ENCODE results near the gene EXOG.

Gene EXOG

DNA sequence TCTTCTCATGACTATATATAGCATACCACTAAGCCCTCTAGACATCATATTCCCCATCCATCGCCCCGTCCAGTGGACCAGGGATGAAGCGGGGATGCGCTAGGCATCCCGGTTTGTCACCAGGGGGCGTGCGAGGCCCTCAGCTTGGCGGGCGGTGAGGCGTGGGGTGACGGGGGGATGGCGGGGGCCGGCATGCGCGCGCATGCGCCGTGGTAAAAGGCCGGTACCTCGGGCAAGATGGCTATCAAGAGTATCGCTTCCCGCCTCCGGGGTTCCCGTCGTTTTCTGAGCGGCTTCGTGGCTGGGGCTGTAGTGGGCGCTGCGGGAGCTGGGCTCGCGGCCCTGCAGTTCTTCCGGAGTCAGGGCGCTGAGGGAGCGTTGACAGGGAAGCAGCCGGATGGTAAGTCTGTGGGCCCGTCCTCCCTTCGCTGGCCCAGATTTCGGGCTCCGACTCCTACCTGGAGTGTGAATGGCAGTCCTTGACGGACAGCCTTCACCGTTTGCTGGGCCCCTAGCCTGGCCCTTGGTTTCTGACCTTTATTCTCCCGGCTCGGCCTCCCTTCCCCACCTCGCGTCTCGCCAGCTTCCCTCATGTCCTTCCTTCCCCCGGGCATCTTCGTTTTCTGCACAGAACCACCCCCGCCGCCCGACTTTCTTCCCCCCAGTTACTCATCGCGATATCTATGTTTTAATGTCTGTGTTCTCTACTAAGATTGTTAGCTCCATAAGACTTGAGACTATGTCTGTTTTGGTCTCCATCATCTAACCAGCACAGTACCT is at the start of gene EXOG:
EXOG (plus strand) TSS at position 210 of the 780 bp plus-strand sequence; CDS start at position 238, 28 bp downstream.
- peak; percentile 90 for DNase-seq (ENCODE audit: low read depth)

- DNase-seq (ENCODE audit: low read depth), result no peak
These were observed 49.3 kb upstream of the EXOG start for GRCh38 chr3:38446812-38447211.

DNA sequence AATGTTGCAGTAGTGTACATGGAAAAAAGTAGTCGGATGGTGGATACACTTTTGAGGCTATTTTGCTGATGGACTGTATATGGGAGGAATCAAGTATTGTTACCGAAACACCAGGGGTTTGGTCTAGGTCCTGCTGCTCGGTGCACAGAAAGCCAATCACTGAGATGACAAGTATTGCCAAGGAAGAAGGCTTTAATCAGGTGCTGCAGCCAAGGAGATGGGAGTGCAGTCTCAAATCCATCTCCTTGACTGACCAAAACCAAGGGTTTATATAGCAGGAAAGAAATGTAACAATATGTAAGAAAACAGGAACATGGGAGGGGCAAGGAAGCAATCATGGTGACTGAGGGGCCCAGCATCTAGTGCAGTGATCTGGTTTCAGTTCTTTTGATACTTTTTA is 45.3 kb upstream of the EXOG start:
- DNase-seq (ENCODE audit: low read depth), result no peak

GRCh38 chr3:38453075-38453912 is 42.8 kb upstream of the EXOG start, which contains the start of gene ACVR2B:
TSS of gene ACVR2B (plus strand) at chr3:38453890. CDS start at chr3:38454323, 433 bp downstream.
- peak; percentile 42 for DNase-seq (ENCODE audit: low read depth)

DNA sequence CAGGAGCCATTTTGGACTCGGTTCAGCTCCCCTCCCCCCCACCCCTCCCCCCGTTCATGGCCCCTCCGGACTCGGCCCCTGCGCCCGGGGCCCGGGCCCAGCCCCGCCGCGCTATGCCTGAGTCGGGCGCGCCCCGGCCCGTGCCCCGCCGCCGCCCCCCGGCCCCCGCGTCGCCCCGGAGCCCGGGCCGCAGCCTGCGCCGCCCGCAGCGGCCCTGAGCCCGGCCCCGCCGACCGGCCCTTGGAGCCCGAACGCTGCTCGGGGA is 42.3 kb upstream of the EXOG start:
- DNase-seq (ENCODE audit: low read depth), result no peak

DNA sequence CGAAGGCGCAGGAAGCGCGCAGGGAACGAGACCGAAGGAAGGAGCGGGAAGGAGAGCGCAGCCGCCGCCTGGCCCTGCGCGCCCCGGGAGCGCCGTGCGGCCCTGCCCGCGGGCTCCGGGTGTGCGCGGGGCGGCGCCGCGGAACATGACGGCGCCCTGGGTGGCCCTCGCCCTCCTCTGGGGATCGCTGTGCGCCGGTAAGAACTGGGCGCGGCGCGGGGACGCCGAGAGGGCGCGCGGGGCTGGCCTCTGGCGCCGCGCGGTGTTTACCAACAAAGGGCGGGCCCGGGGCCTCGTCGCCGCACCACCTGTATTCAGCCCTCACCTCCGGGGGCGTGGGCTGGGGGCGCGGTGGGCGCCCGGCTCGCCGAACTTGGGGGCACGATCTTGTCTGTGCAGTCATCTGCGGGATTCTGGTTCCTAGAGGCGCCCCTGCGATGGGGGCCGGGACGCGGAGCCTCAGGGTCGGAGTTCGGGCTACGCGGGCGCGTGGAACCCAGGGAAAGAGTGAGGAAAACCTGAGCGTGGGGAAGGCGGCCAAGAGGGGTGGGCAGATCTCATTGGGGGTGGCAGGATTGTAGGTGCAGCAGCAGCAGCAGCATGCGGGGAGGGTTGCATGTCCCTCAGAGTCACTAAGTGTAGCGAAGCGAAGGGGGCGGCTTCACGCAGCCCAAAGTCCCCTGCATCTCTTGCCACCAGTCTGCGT is 41.8 kb upstream of the EXOG start:
- DNase-seq (ENCODE audit: low read depth), result no peak

GRCh38 chr3:38454884-38455638 is 41.1 kb upstream of the EXOG start:
- DNase-seq (ENCODE audit: low read depth), result no peak

DNA sequence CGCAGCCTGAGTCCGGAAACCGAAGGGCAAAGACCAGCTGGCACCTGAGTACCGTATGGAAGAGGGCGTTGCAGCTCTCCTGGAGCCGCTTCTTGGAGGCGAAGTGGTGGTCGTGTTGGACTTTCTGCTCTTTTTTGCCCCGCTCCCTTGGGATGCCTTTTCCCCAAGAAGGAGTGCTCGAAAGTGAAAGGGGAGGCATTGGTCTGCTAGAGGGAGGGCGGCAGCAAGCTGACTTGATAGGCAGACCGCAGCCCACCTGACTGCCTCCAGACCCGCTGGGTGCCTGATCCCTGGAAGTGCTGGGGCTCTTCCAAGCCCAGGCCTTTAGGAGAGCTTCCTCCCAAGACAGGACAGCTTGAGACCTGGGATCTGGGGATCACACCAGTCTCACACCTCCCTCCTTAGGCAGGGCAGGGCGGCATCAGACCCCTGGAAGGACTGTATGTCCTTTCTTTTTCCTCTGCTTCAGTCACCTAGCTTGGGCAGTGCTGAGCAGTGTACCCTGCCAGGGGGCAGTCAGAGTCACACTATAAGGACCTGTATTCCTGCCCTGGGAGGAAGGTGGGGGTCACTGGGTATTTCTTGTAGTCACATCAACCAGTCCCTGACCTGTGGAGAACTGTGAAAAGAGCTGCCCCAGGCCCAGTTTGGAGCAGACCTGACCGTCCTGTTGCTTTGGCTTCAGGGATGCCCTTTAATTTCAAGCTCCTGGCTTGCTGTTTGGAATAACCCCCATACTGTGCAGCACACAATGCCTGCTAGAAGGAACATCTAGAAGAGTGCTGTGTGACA is 40.3 kb upstream of the EXOG start:
- DNase-seq (ENCODE audit: low read depth), result no peak

DNA sequence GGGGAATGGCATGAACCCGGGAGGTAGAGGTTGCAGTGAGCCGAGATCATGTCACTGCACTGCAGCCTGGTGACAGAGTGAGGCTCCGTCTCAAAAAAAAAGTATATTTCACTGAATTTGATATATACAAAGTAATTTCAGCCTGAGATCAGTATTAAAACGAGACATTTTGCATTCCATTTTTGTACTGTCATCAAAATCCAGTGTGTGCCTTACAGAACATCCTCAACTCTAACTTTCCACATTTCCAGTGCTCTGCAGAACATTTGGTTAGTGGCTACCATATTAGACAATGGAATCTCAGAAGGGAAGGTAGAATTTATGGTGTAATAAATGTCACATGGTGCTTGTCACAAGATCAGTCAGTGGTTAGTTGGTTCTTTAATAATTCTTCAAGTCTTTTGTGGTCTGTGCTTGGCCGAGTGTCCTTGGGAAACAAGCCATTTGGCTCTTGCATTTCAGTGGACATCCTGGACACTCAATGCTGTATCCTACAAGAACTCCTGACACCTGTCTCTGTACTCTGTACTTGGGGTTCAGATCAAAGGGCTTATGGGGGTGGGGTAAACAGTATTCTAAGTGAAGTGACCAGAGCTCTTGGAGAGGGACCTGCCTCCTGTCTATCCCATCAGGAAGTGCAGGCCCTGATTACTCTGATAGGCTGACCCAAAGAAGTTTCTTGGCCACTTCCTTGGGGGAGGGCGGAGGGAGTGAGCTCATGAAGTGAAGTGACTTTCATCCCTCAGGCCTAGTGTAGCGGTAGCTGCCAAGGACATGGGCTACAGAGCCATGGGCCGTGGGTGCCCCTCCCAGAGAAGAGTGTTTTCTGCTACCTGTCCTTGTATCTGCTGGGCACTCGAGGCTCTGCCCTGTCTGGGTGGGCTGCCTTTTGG is 38.8 kb upstream of the EXOG start:
- DNase-seq (ENCODE audit: low read depth), result no peak

DNA sequence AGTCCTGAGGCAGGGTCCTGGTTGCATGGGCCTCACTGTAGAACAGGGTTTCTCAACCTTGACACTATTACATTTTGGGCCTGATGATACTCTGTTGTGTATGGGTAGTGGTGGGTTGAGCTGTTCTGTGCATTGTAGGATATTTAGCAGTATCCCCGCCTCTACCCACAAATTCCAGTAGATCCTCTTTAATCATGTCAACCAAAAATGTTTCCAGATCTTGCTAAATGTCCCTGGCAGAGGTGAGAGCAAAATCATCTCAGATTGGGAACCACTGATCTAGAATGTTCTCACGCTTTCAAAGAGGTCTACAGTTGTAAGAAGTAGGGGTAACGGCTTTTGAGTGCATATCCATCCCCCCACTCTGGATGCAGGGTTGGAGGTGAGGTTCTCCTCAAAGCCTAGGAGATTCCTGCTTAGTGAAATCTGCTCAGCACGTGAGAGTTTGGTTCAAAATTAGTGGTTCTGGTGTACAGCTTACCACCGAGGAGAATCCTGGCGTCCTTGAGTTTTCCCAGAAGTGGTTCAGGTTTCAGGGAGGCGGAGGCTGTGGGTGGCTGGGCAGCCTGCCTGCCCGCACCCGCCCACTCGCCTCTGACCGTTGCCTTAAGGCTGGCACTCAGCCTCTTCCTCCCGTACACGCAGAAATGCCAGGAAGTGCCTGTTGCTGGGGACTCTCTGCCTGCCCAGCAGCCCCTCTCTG is 37.2 kb upstream of the EXOG start:
- DNase-seq (ENCODE audit: low read depth), result no peak

- no peak for DNase-seq (ENCODE audit: low read depth)
These were observed 36.6 kb upstream of the EXOG start for GRCh38 chr3:38459499-38460048.

GRCh38 chr3:38460377-38461270 is 35.5 kb upstream of the EXOG start:
- no peak for DNase-seq (ENCODE audit: low read depth)

GRCh38 chr3:38465588-38466154 is 30.5 kb upstream of the EXOG start:
- DNase-seq (ENCODE audit: low read depth), result no peak

DNA sequence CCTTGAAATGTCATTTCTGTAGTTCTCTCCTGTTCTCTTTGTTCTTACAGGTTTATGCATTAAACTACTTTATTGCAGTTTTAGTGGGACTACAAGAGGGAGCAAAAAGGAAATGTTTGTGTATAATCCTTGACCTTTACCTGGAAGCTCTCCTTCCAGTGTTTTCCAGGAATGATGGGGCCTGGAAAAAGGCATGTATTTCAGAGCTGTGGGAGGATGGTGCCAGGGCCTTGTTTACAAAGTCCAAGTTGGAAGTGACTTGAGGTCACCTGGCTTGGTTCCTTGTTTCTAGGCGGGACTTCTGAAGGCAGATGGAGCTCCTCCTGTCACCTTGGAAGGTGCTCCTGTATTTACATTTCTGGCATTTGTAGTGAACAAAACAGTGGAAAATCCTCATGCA is 27.4 kb upstream of the EXOG start:
- DNase-seq (ENCODE audit: low read depth), result no peak

DNA sequence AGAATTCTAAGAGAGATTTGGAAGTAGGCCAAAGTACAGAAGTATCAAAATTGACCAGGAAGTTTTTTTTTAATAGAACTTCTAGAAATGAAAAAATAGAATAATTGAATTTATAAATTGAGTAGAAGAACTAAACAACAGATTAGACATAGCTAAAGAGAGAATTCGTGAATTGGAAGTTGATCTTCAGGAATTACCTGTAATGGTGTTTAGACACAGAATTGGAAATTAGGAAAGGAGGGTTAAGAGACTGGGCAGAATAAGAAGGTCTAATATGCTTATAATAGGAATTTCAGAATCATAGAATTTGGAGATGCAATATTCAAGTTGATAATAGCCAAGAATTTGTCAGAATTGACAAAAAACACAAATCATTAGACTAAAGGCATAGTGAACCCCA is 26.3 kb upstream of the EXOG start:
- DNase-seq (ENCODE audit: low read depth), result no peak

DNA sequence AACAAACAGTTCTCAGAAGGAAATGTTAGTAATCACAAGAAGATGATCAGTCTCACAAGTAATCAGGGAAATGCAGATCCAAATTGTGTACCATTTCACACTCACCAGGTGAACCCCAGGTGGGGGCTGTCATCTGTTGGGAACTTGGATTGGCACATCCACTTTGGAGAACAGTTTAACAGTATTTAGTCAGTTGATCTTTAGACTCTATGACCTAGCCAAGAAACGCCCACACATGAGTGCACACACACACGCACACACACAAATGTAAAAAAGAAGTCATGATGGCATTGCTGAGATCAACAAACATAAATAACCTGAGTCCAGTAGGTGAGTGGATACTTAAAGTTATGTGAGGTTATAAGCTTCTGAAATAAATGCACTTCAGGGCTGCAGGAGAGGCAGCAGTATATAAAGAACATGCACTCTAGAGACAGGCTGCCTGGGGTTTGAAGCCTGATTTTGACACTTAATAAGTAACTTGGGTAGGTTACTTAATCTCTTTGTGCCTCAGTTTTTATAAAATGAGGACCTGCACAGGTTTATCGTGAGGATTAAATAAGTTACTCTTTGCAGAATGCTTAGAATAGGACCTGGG is 24.8 kb upstream of the EXOG start:
- no peak for DNase-seq (ENCODE audit: low read depth)

- no peak for DNase-seq (ENCODE audit: low read depth)
These were observed 23.8 kb upstream of the EXOG start for GRCh38 chr3:38472342-38472741.

All from stimulated activated CD8-positive, alpha-beta memory T cell treated with anti-CD3 and anti-CD28 coated beads, Interleukin-15, amount 100 ng/mL, for 24 hours (primary cell).